Psoas muscle (tissue), 8 donors: ENCODE measurements around the gene CCSAP. TPM values are rescaled to one million over a fixed set of nuclear protein-coding genes. Genes with fewer than 3 reads are reported as not detected.
A peak's percentile ranks its signal among the peaks of the same experiment; 100 is the strongest.

ENCODE experiments used
- ATAC-seq, 4 donors: fragments of 200-7000 bp; cut with Tn5 transposase; one replicate each; pipeline ENCODE4 v1.9.1; 2020; ENCODE audit warnings: moderate library complexity in 3 of 4, mild to moderate bottlenecking in 2 of 4
- DNase-seq, 2 donors: peaks; one replicate each; pipeline ENCODE4 v3.0.0-alpha.2; 2020
- H3K27ac ChIP-seq: fragments of 200-600 bp; one replicate; pipeline ENCODE4 v1.8.0; 2022
- H3K27me3 ChIP-seq, 3 donors: fragments of 200-600 bp in 1 of 3; one replicate each; pipeline versions ENCODE4 v1.6.1 to v1.8.0; 2013 to 2022; ENCODE audit warnings: low read length in 2 of 3, mild to moderate bottlenecking in 2 of 3, moderate library complexity in 1 of 3; ENCODE audit not compliant: insufficient read depth in 3 of 3
- H3K36me3 ChIP-seq, 2 donors: fragments of 200-600 bp in 1 of 2; one replicate each; pipeline versions ENCODE4 v1.6.1 to v1.8.0; 2013 to 2022; ENCODE audit warnings: low read depth in 1 of 2, mild to moderate bottlenecking in 1 of 2, moderate library complexity in 1 of 2; ENCODE audit not compliant: insufficient read depth in 1 of 2
- H3K4me1 ChIP-seq: fragments of 200-600 bp; one replicate; pipeline ENCODE4 v1.8.0; 2022
- H3K4me3 ChIP-seq: fragments of 200-600 bp; one replicate; pipeline ENCODE4 v1.8.0; 2022; ENCODE audit warnings: mild to moderate bottlenecking
- H3K9me3 ChIP-seq: fragments of 200-600 bp; one replicate; pipeline ENCODE4 v1.8.0; 2022
- WGBS, 3 donors: extraction: QIAGEN DNeasy Blood & Tissue Kit; methylation state at CpG; one replicate each; pipeline versions ENCODE4 v1.1.6 to v1.1.7; 2013; 5-methylcytosine and 5-hydroxymethylcytosine counted together
- intact Hi-C, 2 donors: fragments of 100-400 bp; cut with DNase I; formaldehyde crosslinking; loops; one replicate each; pipeline versions ENCODE4 v1.11.0 to v1.14.2; 2022
- polyA plus RNA-seq, 3 donors: library from polyadenylated mRNA; stranded (reverse); fragments of 200-250 nt; gene quantifications; one replicate each; pipeline ENCODE4 v1.2.3, GENCODE V29; 2013
- total RNA-seq, 4 donors: library from RNA; stranded (reverse); fragmentation: NEBNext Ultra II Directional in 2 of 4; extraction: Animal tissue kit (Norgen Biotek cat#: 25700) in 2 of 4; gene quantifications; one replicate each; pipeline versions ENCODE4 v1.2.1 to v1.2.4, GENCODE V29; 2021 to 2023
- TF ChIP-seq, protein P1 (sequence below): fragments of 200-600 bp; IDR thresholded peaks from one replicate; pipeline ENCODE4 v1.8.0; 2022; ENCODE audit warnings: antibody characterized with exemption
- donor health status: healthy with polysubstance abuse.
- donor health status: DM: no; HTN: no; CAD: no; lungs with moderate emphysema.
- donor health status: Bipolar disorder and iron deficiency.
- donor health status: healthy.
- donor health status: DM: yes; HTN: yes; CAD: no.
- donor health status: DM: no; HTN: no; CAD: no.
- donor health status: DM: no; HTN: no; CAD: no.
- donor health status: DM: yes; HTN: yes; CAD: no.

CCSAP gene
- total and polyA plus RNA-seq, 7 donors: 0.53 to 2.2 (median 1.2) TPM

GRCh38 chr1:229309684-229310083 is 33.2 kb downstream of the CCSAP start:
- Histone ChIP-seq H3K9me3 (no peaks in the 10 kb centered on the region), H3K27me3 (no peaks in the 10 kb centered on the region), H3K4me3 (no peak overlapping the region), H3K27ac (no peak overlapping the region), H3K36me3 (peaks cover 0 to 31% of the 10 kb centered on the region in 2 donors), H3K4me1 (peaks cover 18% of the 10 kb centered on the region)
- TF ChIP-seq, protein P1, sequence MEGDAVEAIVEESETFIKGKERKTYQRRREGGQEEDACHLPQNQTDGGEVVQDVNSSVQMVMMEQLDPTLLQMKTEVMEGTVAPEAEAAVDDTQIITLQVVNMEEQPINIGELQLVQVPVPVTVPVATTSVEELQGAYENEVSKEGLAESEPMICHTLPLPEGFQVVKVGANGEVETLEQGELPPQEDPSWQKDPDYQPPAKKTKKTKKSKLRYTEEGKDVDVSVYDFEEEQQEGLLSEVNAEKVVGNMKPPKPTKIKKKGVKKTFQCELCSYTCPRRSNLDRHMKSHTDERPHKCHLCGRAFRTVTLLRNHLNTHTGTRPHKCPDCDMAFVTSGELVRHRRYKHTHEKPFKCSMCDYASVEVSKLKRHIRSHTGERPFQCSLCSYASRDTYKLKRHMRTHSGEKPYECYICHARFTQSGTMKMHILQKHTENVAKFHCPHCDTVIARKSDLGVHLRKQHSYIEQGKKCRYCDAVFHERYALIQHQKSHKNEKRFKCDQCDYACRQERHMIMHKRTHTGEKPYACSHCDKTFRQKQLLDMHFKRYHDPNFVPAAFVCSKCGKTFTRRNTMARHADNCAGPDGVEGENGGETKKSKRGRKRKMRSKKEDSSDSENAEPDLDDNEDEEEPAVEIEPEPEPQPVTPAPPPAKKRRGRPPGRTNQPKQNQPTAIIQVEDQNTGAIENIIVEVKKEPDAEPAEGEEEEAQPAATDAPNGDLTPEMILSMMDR: no peak
- WGBS, 3 donors: 64 to 81% (median 76%) methylated on average over 2 of the region's 2 CpGs
- intact Hi-C loops: no loop called here
- no peak for DNase-seq
- ATAC-seq: peak in 1 of 4 donors; percentile 38

- H3K9me3 ChIP-seq: no peaks in the 10 kb centered on the region
- peaks cover 0 to 37% of the 10 kb centered on the region in 2 donors for H3K36me3 ChIP-seq
- no peaks in the 10 kb centered on the region for H3K27me3 ChIP-seq
- peak in 1 of 4 donors; percentile 35 for ATAC-seq
- no peak for DNase-seq
- peaks cover 18% of the 10 kb centered on the region for H3K4me1 ChIP-seq
- H3K27ac ChIP-seq: peak overlapping the region; percentile 31
- intact Hi-C loops: no loop called here
- TF ChIP-seq, protein P1: no peak
- WGBS, 3 donors: 18 to 22% (median 20%) methylated on average over 1 of the region's 1 CpG
- no peak overlapping the region for H3K4me3 ChIP-seq
Observed at GRCh38 chr1:229309074-229309473, 33.8 kb downstream of the CCSAP start.

- WGBS, 3 donors: 57 to 82% (median 61%) methylated on average over 2 of the region's 2 CpGs
- intact Hi-C loops: no loop called here
- no peak for ATAC-seq
Observed at GRCh38 chr1:229305392-229305791, 37.5 kb downstream of the CCSAP start.

DNA sequence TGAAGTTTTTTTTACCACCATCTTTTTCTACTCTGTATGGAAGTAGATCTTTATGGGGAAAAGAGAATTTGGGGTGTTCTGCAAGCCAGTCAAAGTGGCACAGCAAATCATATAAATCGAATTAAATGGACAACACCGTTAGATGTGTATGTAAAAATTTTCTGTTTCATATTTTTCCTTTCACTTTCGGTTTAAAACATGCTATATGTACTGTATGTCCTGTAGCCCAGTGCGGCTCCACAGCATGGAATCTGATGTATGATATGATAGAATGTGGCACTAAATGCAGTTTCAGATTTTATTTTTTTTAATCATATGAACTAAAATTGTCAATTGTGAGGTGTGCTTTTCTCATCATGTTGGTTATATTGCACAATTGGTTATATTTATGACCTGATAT is 39.0 kb downstream of the CCSAP start:
- TF ChIP-seq, protein P1: no peak

More at GRCh38 chr1:229305392-229305791, 37.5 kb downstream of the CCSAP start:
- H3K36me3 ChIP-seq: peaks cover 0 to 66% of the 10 kb centered on the region in 2 donors
- no peak for DNase-seq
- H3K27ac ChIP-seq: no peak overlapping the region
- H3K9me3 ChIP-seq: no peaks in the 10 kb centered on the region
- peaks cover 13% of the 10 kb centered on the region for H3K4me1 ChIP-seq
- no peak overlapping the region for H3K4me3 ChIP-seq
- no peaks in the 10 kb centered on the region for H3K27me3 ChIP-seq
- TF ChIP-seq, protein P1: no peak

GRCh38 chr1:229302740-229303139 is 40.1 kb downstream of the CCSAP start:
- no peaks in the 10 kb centered on the region for H3K4me1 ChIP-seq
- intact Hi-C loops: no loop called here
- DNase-seq (no peak), ATAC-seq (no peak)
- no peak overlapping the region for H3K4me3 ChIP-seq
- H3K36me3 ChIP-seq: peaks cover 2 to 86% of the 10 kb centered on the region in 2 donors
- no peaks in the 10 kb centered on the region for H3K27me3 ChIP-seq
- WGBS, 3 donors: 93 to 98% (median 96%) methylated on average over 8 of the region's 8 CpGs
- TF ChIP-seq, protein P1: no peak
- no peaks in the 10 kb centered on the region for H3K9me3 ChIP-seq
- H3K27ac ChIP-seq: no peak overlapping the region

More for the DNA sequence above, 39.0 kb downstream of the CCSAP start:
- no peak overlapping the region for H3K4me3 ChIP-seq
- H3K27ac ChIP-seq: no peak overlapping the region
- DNase-seq: no peak
- H3K9me3 ChIP-seq: no peaks in the 10 kb centered on the region
- intact Hi-C loops: no loop called here
- peaks cover 2% of the 10 kb centered on the region for H3K4me1 ChIP-seq
- WGBS, 3 donors: 90 to 94% (median 91%) methylated on average over 4 of the region's 4 CpGs
- peaks cover 2 to 82% of the 10 kb centered on the region in 2 donors for H3K36me3 ChIP-seq
- H3K27me3 ChIP-seq: no peaks in the 10 kb centered on the region
- ATAC-seq: no peak
